AG09319 (cell line): ENCODE results near the gene SCARF1.

ENCODE experiments used
- DNase-seq: peaks from one replicate; pipeline ENCODE4 v3.0.0-alpha.2; 2010; ENCODE audit warnings: low read depth; ENCODE audit errors: extremely low read depth
- TF ChIP-seq, protein P1 (sequence below): IDR thresholded peaks from 2 replicates; pipeline ENCODE4 v1.5.1; 2011; ENCODE audit warnings: low read depth, mild to moderate bottlenecking, inconsistent platforms, low read length, moderate library complexity

Gene SCARF1

GRCh38 chr17:1604831-1605528, 40.6 kb downstream of the SCARF1 start:
- TF ChIP-seq, protein P1, sequence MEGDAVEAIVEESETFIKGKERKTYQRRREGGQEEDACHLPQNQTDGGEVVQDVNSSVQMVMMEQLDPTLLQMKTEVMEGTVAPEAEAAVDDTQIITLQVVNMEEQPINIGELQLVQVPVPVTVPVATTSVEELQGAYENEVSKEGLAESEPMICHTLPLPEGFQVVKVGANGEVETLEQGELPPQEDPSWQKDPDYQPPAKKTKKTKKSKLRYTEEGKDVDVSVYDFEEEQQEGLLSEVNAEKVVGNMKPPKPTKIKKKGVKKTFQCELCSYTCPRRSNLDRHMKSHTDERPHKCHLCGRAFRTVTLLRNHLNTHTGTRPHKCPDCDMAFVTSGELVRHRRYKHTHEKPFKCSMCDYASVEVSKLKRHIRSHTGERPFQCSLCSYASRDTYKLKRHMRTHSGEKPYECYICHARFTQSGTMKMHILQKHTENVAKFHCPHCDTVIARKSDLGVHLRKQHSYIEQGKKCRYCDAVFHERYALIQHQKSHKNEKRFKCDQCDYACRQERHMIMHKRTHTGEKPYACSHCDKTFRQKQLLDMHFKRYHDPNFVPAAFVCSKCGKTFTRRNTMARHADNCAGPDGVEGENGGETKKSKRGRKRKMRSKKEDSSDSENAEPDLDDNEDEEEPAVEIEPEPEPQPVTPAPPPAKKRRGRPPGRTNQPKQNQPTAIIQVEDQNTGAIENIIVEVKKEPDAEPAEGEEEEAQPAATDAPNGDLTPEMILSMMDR, result no peak
- DNase-seq, result no peak

GRCh38 chr17:1601571-1601970, 44.0 kb downstream of the SCARF1 start:
- TF ChIP-seq, protein P1, result no peak
- DNase-seq, result no peak

DNA sequence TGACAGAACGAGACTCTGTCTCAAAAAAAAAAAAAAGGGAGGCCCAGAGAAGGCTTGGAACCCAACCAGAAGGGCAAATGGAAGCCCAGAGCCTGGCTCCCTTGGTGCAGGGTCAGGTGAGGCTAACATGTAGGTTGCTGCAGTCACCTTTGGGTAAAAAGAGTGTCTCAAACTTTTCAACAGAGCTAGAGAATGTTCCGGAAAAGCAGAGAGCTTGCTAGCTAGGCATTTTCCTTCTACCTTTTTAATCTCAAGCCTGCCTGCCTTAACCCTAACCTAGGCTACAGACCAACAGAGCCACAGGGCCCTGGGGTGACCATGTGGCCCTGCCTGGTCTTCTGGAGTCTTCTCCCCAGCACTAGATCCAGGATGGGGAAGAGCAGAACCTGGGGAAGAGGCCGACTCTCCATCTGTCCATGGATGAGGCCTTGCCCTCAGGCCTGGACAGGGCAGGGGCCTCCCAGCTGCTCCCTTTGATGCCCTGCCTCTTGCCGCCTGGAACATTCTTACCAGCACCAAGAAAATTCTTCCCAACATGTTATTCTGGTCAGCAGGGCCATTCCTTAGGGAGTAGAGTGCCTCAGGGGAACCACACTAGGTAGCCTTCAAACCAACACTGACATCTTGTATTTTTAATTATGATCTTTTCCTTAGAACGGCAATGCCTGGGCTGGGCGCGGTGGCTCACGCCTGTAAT, 47.0 kb downstream of the SCARF1 start:
- TF ChIP-seq, protein P1, result no peak
- DNase-seq, result no peak

- DNase-seq, result no peak
- TF ChIP-seq, protein P1, result no peak
Measured at GRCh38 chr17:1597861-1598342, 47.6 kb downstream of the SCARF1 start.

- TF ChIP-seq, protein P1, result no peak
- DNase-seq, result no peak
Measured at GRCh38 chr17:1593630-1593931, 52.0 kb downstream of the SCARF1 start.

- no peak for DNase-seq
- TF ChIP-seq, protein P1, result no peak
Measured at GRCh38 chr17:1592751-1593629, 52.5 kb downstream of the SCARF1 start.
